HG03066 (cell line): ENCODE measurements around the gene ARHGAP19.
"Not testable (repeated sequence)": the region's sequence is repeated elsewhere in the genome, so short reads cannot be mapped to it uniquely, and the experiment has no call there.

Experiments used
- ATAC-seq: cut with Tn5 transposase; IDR thresholded peaks from one replicate; pipeline ENCODE4 v1.9.1; 2021; ENCODE audit warnings: low read depth; ENCODE audit not compliant: unreplicated experiment

Gene ARHGAP19

GRCh38 chr10:97290076-97290475 lies 2.4 kb downstream of the ARHGAP19 start:
- ATAC-seq = not testable (repeated sequence)

DNA sequence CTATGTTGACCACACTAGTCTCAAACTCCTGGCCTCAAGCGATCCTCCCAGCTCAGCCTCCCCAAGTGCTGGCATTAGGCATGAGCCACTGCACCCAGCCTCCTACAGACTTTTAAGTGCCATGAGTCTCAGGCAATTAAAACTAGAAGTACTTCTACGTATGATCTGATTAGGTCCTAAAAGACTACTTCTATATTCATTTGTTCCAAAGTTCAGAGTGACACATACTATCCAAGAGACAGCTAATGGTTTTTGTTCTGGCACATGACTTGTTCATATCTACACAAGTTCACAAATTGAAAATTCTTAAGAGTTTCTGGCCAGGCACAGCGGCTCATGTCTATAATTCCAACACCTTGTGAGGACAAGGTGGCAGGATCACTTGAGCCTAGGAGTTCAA lies 11.7 kb downstream of the ARHGAP19 start:
- ATAC-seq = no peak

DNA sequence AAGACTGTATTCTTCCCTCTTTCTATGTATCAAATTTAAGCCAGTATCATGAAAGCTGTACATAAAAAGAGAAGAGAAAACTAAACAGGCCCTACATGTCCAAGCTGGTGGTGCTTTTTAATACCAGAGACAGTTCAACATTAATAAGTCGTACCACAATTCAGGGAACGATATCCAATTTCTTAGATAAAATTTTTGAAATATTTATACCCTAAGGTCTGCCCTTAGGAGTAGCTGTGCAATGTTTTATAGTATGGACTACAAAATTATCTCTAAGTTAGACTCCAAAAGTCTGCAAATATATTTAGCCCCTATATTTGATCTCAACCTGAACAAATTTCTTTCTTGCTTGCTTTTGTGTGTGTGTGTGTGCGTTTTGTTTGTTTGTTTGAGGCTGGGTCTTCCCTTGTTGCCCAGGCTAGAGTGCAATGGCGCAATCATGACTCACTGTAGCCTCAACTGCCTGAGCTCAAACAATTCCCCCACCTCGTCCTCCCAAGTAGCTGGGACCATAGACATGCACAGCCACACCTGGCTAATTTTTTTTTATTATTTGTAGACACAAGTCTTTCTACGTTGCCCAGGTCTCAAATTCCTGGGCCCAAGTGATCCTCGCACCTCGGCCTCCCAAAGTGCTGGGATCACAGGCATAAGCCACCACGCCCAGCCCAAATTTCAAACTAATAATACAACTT lies 13.2 kb downstream of the ARHGAP19 start:
- no peak for ATAC-seq

DNA sequence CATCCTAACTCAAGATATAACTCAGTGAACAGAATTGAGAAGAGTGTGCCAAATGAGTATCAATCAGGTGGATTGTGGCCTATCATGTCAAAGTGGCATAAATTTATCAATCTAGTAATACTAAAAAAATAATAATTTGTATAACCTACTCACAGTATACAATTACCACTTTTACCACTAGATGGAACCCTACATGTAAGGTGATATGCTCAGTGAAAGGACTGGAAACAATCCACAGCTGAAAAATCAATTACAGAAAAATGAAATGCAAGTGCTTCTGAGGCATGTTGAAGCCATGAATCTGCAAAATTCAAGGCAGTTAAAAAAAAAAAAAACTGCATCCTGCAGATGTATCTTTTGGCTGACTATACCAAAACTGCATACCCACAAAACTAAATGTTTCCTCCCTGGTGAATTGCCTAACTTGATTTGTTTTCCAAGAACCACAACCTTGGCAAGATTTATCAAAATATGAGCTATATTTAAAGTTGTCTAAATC lies 13.9 kb downstream of the ARHGAP19 start:
- no peak for ATAC-seq

- no peak for ATAC-seq
These were observed 14.9 kb downstream of the ARHGAP19 start for GRCh38 chr10:97277551-97277950.

DNA sequence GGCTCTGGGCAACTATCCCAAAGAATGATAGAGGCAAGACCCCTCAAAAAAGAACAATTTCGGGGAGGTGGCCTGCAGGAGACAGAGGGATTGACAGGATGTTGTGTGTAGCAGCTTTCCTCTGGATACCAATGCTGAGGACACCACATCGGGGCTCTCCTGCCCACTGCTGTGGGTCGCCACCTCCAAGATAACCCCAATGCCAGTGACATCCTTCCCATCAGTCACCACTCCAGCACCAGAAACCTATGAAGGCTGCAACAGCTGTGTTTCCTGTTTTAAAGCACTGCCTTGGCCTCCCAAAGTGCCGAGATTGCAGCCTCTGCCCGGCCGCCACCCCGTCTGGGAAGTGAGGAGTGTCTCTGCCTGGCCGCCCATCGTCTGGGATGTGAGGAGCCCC lies 17.6 kb downstream of the ARHGAP19 start:
- ATAC-seq = no peak

DNA sequence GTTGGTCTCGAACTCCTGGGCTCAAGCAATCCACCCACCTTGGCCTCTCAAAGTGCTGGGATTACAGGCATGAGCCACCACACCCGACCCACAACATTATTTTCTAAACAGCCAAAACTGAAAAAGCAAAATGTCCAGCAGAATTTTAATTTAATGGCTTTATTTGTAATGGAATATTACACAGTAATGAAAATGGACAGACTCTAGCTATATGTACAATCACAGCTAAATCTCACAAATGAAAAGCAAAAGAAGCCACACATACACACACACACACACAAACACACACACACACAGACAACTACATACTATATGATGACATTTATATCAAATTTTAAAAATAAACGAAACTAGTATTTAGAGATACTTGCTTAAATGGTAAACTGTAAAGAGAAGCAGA lies 18.7 kb downstream of the ARHGAP19 start:
- ATAC-seq = no peak

- no peak for ATAC-seq
These were observed 21.8 kb downstream of the ARHGAP19 start for GRCh38 chr10:97270523-97271154.

- ATAC-seq = no peak
These were observed 24.8 kb downstream of the ARHGAP19 start for GRCh38 chr10:97267671-97268070.

GRCh38 chr10:97265095-97265494 lies 27.3 kb downstream of the ARHGAP19 start:
- ATAC-seq = not testable (repeated sequence)

DNA sequence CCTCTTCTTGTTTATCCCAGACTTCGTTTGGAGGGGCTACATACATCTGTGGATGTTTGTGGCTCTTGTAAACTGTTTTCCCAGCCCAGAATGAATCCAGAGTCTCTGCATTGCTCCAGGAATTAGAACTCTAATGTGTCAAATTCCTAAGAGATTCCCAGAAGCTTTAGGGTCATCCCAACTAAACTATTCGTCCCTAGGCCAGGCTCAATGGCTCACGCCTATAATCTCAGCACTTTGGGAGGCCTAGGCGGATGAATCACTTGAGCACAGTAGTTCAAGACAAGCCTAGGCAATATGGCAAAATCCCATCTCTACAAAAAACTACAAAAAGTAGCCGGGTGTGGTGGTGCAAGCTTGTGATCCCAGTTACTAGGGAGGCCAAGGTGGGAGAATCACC lies 28.5 kb downstream of the ARHGAP19 start:
- ATAC-seq = no peak

- no peak for ATAC-seq
These were observed 30.8 kb downstream of the ARHGAP19 start for GRCh38 chr10:97261656-97262055.

- no peak for ATAC-seq
These were observed 31.3 kb downstream of the ARHGAP19 start for GRCh38 chr10:97261183-97261582.

DNA sequence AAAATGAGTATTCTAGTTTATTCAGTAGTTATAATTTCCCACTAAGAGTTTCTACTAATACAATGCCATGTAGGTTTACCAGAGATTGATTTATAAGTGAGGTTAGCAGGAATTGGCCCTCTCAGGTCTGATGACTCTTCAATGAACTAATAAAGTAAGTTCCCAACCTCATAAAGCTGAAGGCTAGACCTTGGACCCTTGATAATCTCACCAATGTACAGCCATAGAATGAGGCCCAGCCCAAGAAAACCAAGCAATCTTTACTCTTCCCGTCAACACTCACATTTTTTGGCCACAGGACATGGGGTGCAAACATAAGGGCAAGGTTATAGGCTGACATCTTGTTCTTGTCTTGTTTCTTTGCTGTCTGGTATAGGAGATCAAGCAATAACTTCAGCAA lies 33.3 kb downstream of the ARHGAP19 start:
- ATAC-seq = no peak

- ATAC-seq = no peak
These were observed 36.1 kb downstream of the ARHGAP19 start for GRCh38 chr10:97256356-97256755.

- ATAC-seq = no peak
These were observed 36.7 kb downstream of the ARHGAP19 start for GRCh38 chr10:97255512-97256293.

DNA sequence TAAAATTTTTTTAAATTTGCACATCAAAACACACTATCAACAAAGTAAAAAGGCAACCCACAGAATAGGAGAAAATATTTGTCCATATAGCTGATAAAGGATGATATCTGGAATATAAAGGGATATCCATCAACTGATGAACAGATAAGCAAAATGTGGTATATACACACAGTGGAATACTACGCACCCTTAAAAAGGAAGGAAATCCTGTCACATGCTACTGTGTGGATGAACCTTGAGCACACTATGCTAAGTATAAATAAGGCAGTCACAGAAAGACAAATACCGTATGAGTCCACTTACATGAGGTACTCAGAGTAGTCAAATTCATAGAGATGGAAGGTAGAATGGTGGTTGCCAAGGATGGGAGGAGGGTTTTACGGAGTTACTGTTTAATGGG lies 37.7 kb downstream of the ARHGAP19 start:
- no peak for ATAC-seq

DNA sequence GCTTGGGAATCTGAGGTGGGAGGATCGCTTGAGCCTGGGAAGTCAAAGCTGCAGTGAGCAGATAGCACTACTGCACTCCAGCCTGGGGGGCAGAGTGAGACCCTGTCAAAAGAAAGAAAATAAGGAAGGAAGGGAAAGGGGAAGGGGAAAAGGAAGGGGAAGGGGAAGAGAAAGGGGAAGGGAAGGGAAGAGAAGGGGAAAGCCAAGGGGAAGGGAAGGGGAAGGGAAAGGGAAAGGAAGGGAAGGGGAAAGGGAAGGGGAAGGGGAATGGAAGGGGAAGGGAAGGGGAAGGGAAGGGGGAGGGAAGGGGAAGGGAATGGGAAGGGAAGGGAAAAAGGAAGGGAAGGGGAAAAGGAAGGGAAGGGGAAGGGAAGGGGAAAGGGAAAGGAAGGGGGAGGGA lies 41.5 kb downstream of the ARHGAP19 start:
- ATAC-seq = no peak

DNA sequence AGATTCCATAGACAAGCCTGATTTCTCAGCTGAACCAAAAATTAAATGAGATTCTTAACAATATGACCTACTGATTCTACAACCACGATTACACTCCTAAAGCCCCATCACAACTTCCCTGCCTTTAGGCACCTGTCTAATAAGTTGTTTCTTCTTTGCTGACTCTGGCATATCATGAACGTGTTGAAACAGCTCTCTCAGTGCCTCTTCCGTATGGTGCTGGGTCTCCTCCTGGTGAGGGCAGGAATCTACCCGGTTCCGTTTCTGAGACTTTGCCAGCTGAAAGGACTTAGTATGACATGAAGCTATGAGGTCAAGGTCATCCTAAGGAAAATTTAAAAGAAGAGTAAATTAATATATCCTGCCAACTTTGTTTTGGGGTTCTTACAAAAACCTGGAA lies 48.6 kb downstream of the ARHGAP19 start:
- no peak for ATAC-seq

- ATAC-seq = no peak
These were observed 53.6 kb downstream of the ARHGAP19 start for GRCh38 chr10:97238855-97239254.

- ATAC-seq = no peak
These were observed 57.1 kb downstream of the ARHGAP19 start for GRCh38 chr10:97235353-97235752.
